ENCODE data around the gene ZNF830.
"Not testable (repeated sequence)": the region's sequence is repeated elsewhere in the genome, so short reads cannot be mapped to it uniquely, and the experiment has no call there.

The ZNF830 gene, protein sequence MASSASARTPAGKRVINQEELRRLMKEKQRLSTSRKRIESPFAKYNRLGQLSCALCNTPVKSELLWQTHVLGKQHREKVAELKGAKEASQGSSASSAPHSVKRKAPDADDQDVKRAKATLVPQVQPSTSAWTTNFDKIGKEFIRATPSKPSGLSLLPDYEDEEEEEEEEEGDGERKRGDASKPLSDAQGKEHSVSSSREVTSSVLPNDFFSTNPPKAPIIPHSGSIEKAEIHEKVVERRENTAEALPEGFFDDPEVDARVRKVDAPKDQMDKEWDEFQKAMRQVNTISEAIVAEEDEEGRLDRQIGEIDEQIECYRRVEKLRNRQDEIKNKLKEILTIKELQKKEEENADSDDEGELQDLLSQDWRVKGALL

GRCh38 chr17:34961093-34961911 lies at the start of gene ZNF830, which contains the start of gene CCT6B:
ZNF830 (plus strand) TSS chr17:34961540; CDS start chr17:34961567, 27 bp downstream.
CCT6B (minus strand) TSS chr17:34961460; CDS start chr17:34961393, 67 bp downstream.
- peak; percentile 69 to 83 (median 76) for DNase-seq

DNA sequence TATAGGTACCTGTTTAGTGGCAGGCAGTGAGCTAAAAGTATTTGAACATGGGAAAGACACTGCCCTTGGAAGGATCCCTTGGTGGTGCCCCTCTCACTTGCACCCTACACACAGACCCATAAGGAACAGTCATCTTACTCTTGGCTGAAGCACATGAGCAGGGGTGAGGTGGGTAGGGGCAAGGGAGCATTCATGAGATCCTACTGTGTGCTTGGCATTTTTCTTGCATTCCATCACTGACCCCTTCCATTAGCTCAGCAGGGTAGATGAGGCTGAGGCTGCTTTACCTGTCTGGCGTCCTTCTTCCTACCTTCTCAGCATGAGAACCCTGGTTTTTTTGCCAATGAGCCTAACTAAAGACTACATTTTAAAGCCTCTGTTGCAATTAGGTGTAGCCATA lies 48.3 kb upstream of the ZNF830 start:
- DNase-seq, result no peak

GRCh38 chr17:34916120-34916519 lies 45.2 kb upstream of the ZNF830 start:
- DNase-seq, result no peak

GRCh38 chr17:34917381-34917780 lies 44.0 kb upstream of the ZNF830 start:
- no peak for DNase-seq

DNA sequence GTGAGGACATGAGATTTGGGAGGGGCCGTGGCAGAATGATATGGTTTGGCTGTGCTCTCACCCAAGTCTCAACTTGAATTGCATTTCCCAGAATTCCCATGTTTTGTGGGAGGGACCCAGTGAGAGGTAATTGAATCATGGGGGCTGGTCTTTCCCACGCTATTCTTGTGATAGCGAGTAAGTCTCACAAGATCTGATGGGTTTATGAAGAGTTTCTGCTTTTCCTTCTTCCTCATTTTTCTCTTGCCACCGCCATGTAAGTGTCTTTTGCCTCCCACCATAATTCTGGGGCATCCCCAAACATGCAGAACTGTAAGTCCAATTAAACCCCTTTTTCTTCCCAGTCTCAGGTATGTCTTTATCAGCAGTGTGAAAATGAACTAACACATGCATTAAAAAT lies 40.7 kb upstream of the ZNF830 start:
- DNase-seq, result no peak

- no peak for DNase-seq
These were observed 34.7 kb upstream of the ZNF830 start for GRCh38 chr17:34926661-34927060.

DNA sequence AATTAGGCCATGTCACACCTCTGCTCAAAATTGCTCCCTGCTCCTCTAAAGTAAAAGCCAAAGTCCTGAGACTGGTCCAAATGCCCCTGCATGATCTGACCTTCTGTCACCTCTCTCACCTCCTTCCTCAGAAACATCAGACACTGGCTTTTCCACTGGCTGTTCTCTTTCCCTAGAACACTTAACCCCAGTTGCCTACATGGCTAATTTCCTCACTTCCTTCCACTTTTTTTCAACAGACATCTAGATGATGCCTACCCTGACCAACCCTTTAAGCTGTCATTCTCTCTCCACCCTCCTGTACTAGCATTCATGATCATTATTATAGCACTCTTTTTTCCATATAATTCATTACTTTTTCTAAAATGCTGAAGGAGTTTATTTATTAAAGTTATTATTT lies 31.1 kb upstream of the ZNF830 start:
- no peak for DNase-seq

DNA sequence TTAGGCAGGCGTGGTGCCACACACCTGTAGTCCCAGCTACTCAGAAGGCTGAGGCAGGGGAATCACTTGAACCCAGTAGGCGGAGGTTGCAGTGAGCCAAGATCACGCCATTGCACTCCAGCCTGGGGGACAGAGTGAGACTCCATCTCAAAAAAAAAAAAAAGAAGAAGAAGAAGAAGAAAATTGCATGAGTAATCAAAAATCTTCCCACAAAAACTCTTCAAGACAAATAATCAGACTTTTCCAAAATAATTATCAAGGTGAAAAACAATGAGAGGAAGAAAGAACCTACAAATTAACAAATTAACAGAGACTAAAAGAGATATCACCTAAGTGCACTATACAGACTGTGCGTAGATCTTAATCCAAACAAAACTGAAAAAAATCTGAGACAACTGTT lies 10.6 kb upstream of the ZNF830 start:
- not testable (repeated sequence) for DNase-seq

GRCh38 chr17:34958438-34958837 lies 2.9 kb upstream of the ZNF830 start:
- no peak for DNase-seq

DNA sequence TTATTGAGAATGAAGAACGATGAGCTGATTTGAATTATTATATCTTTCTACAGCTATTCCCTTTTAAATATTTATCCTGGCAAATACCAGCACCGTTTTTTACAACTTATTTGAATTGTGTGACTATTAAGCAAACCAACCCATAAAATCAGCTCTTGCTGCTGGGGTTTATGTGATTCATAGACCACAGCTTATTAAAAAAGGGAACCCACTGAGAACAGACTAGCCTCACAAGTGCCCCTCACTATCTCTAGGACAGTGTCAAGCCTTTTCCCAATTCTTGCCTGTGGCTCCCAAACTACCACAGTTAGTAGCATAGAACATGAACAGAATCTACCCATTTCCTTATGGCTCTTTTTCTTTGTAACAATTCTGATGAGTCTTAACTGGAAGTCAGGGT lies 12.8 kb downstream of the ZNF830 start:
- DNase-seq, result no peak

DNA sequence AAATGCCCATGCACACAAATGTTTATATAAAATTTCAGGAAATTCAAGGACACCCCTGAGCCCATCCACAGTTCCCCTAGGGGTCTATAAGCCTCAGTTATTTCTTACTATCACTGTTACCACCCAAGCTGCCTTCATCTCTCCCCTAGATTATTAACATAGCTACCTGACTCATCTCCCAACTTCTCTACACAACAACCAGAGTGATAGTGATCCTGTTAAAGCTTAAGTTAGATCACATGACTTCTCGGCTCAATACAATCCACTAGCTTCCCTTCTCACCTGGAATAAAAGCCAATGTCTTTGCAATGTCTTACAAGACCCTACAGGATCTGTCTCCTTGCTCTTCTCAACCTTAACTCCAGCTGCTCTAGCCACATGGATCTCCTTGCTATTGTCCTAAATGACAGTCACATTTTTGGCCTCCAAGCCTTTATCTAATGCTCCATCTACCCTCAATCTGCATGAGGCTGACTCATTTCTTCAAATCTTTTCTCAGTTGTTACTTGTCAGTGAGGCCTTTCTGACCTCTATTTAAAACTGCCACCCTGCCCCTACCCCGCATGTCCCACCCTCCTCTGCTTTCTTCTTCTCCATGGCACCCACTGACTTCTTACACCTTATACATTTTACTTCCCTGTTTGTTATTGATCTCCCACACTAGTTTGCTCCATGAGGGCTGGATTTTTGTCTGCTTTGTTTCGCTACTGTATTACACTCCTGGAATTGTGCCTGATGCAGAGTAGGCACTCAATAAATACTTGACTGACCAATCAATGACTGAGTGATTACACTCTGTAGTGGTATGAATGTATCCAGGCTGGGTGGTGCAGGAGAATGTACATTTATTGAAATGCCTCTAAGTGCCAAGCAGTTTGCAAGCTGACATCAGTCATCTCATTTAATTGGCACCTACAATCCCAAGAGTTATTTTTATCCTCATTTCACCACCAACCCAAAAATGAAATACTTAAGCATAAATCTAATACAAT lies 13.8 kb downstream of the ZNF830 start:
- DNase-seq, result no peak

- no peak for DNase-seq
These were observed 17.8 kb downstream of the ZNF830 start for GRCh38 chr17:34979153-34979552.

GRCh38 chr17:34979650-34980352 lies 18.5 kb downstream of the ZNF830 start:
- DNase-seq, result no peak

DNA sequence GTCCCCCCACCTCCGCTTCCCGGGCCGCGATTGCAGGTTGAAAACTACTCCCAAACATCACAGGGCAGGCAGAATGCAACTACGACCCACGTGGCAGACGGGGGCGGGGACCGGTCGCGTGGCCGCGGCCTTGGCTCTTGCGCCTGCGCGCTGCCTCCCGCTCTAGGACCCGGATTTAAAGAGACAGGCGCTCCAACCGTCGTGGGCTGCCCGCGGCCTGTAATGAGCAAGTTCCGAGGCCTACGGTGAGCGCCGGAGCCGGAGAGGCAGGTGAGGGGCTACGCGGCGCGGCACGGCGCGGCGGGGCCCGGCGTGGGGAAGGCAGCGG lies 19.0 kb downstream of the ZNF830 start, which contains the start of gene LIG3:
Gene LIG3, plus strand, starts transcription at position 160 of the 328 bp plus-strand sequence. CDS start 2,494 bp downstream, outside the sequence.
- peak; percentile 72 to 89 (median 82) for DNase-seq

DNA sequence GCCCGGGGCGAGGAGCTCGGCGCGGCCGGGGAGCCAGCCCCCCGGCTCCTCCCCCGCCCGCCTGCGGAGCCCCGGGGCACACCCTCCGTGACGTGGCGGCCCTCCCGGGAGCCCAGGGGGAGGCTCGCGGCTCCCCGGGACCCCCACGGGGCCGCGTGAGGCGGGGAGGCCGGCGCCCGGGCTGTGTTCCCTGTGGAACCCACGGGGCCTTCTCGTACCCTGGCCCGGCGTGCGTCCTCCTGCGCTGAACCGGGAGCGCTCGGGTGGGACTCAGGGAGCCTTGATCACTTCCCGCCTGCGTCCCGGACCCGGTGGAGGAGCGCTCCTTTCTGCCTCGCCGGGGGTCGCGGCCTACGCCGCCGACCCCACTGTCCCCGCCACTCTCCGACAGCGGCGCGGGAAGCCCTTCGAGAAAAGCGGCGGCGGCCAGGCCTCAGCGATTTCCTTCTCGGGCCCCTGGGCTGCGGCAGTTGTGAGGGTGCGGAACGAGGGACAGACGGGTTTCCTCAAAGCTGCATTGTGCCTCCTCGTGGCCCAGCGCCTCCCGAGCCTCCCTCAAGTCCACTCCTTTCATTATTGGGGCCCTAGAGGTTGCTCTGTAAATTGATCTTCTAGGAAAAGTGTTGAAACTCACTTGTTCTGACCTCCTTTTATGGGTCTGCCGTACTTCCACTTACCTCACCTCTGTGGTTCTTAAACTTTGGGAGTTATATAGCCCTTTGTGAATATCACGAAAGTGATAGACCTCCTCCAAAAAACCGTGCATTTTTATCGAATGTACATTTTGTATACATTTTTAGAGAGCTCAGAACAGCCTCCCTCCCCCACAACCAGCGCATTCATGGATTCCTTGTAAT lies 19.6 kb downstream of the ZNF830 start:
- peak in 3 of 4 experiments; percentile 63 to 85 (median 70) for DNase-seq

- no peak for DNase-seq
These were observed 20.4 kb downstream of the ZNF830 start for GRCh38 chr17:34981538-34982241.

GRCh38 chr17:34987232-34987631 lies 25.9 kb downstream of the ZNF830 start:
- no peak for DNase-seq

GRCh38 chr17:34988644-34989043 lies 27.3 kb downstream of the ZNF830 start:
- DNase-seq, result no peak

- no peak for DNase-seq
These were observed 28.1 kb downstream of the ZNF830 start for GRCh38 chr17:34989473-34989872.

- no peak for DNase-seq
These were observed 29.6 kb downstream of the ZNF830 start for GRCh38 chr17:34990921-34991365.
